Pancreas (tissue), 10 donors: ENCODE results near the gene RGS3. TPM values are rescaled to one million over a fixed set of nuclear protein-coding genes. Genes with fewer than 3 reads are reported as not detected.

Source experiments
- ATAC-seq, 4 donors: fragments of 200-7000 bp; cut with Tn5 transposase; one replicate each; pipeline versions ENCODE4 v1.8.0 to v1.9.1; 2020; ENCODE audit warnings: mild to moderate bottlenecking in 4 of 4, moderate library complexity in 4 of 4
- DNase-seq, 6 donors: peaks; one replicate each; pipeline ENCODE4 v3.0.0-alpha.2; 2020
- FAIRE-seq: peaks from 2 replicates; lab custom pipeline; 2012; peaks lifted over from hg19 to GRCh38; lab: Jason Lieb, UNC
- H3K27ac ChIP-seq, 4 donors: fragments of 200-600 bp; sonication (generic); 1 replicate in 3 of 4; 2 replicates in 1 of 4; pipeline versions ENCODE4 v1.5.0 to v1.8.0; 2020
- H3K27me3 ChIP-seq, 4 donors: fragments of 200-600 bp; one replicate each; pipeline ENCODE4 v1.8.0; 2021
- H3K36me3 ChIP-seq, 3 donors: fragments of 200-600 bp; sonication (generic) in 1 of 3; one replicate each; pipeline versions ENCODE4 v1.5.0 to v1.8.0; 2020 to 2021
- H3K4me1 ChIP-seq, 3 donors: fragments of 200-600 bp; one replicate each; pipeline ENCODE4 v1.8.0; 2021
- H3K4me3 ChIP-seq, 4 donors: fragments of 200-600 bp; sonication (generic) in 2 of 4; one replicate each; pipeline versions ENCODE4 v1.5.0 to v1.8.0; 2020 to 2021
- H3K9me3 ChIP-seq, 4 donors: fragments of 200-600 bp; one replicate each; pipeline ENCODE4 v1.8.0; 2021
- CTCF ChIP-seq, 4 donors: fragments of 200-600 bp; sonication (generic) in 3 of 4; IDR thresholded peaks; one replicate each; pipeline versions ENCODE4 v1.5.0 to v1.8.0; 2021; ENCODE audit warnings: antibody characterized with exemption in 4 of 4
- WGBS, 2 donors: extraction: QIAGEN DNeasy Blood & Tissue Kit; methylation state at CpG; one replicate each; pipeline ENCODE4 v1.1.7; 2013; 5-methylcytosine and 5-hydroxymethylcytosine counted together
- intact Hi-C, 3 donors: fragments of 100-400 bp; cut with DNase I; formaldehyde crosslinking; loops; one replicate each; pipeline versions ENCODE4 v1.11.1 to v1.14.2; 2022
- polyA plus RNA-seq, 2 donors: library from polyadenylated mRNA; stranded (reverse); fragments of 200-250 nt; gene quantifications; one replicate each; pipeline ENCODE4 v1.2.3, GENCODE V29; 2013
- total RNA-seq, 6 donors: library from RNA; stranded (reverse); fragmentation: NEBNext Ultra II Directional in 4 of 6; extraction: Animal tissue kit (Norgen Biotek cat#: 25700) in 4 of 6; gene quantifications; one replicate each; pipeline versions ENCODE4 v1.2.1 to v1.2.4, GENCODE V29; 2021 to 2023
- donor health status: healthy with polysubstance abuse.
- donor health status: DM: no; HTN: no; CAD: no; lungs with moderate emphysema.
- donor health status: DM: no; HTN: no; CAD: no.
- donor health status: control.
- donor health status: control.
- donor health status: Bipolar disorder and iron deficiency.
- donor health status: DM: yes; HTN: yes; CAD: no.
- donor health status: DM: no; HTN: no; CAD: no.
- donor health status: DM: no; HTN: no; CAD: no.
- donor health status: DM: yes; HTN: yes; CAD: no.

The RGS3 gene
- total RNA-seq (10 to 100 TPM; 18.3 to 44.0 (median 28.7) TPM), polyA plus RNA-seq (10 to 100 TPM; 31.6 to 55.3 TPM)

- intact Hi-C loops = no loop called here
- H3K4me3 ChIP-seq = peak within 1 kb of the TSS; percentile 42 to 69 (median 52)
- peak; percentile 74 to 93 (median 80) for DNase-seq
- no peaks in the 10 kb centered on the region for H3K36me3 ChIP-seq
- peak; percentile 92 to 96 (median 94) for ATAC-seq
- H3K4me1 ChIP-seq = peaks cover 5 to 10% (median 9%) of the 10 kb centered on the region in 3 donors
- 9 to 12% methylated on average over 44 to 55 of the region's 55 CpGs for WGBS, 2 donors
- TF ChIP-seq CTCF (IDR thresholded peaks at IDR 0.05) = no peak
- H3K9me3 ChIP-seq = no peaks in the 10 kb centered on the region
- H3K27me3 ChIP-seq = no peaks in the 10 kb centered on the region
- FAIRE-seq = no peak
- H3K27ac ChIP-seq = peak within 1 kb of the TSS; percentile 58 to 93 (median 86)
These were observed at the start of gene RGS3 for GRCh38 chr9:113463418-113464285. Gene RGS3 (plus strand): TSS chr9:113463727. CDS start chr9:113463803, 76 bp downstream.

GRCh38 chr9:113416149-113416721 is 47.3 kb upstream of the RGS3 start:
- no peaks in the 10 kb centered on the region for H3K9me3 ChIP-seq
- intact Hi-C loops = no loop called here
- peak in 2 of 4 donors; percentile 52 to 71 for ATAC-seq
- no peaks in the 10 kb centered on the region for H3K36me3 ChIP-seq
- H3K4me1 ChIP-seq = peaks cover 0 to 3% (median 0%) of the 10 kb centered on the region in 3 donors
- 58 to 60% methylated on average over 3 of the region's 3 CpGs for WGBS, 2 donors
- no peak for FAIRE-seq
- no peak for TF ChIP-seq CTCF (IDR thresholded peaks at IDR 0.05)
- no peak for DNase-seq
- H3K27ac ChIP-seq = peak overlapping the region in 1 of 4 donors; percentile 19
- H3K4me3 ChIP-seq = no peak overlapping the region
- no peaks in the 10 kb centered on the region for H3K27me3 ChIP-seq

GRCh38 chr9:113417370-113417769 is 46.2 kb upstream of the RGS3 start:
- intact Hi-C loops = no loop called here
- Histone ChIP-seq H3K27me3 (no peaks in the 10 kb centered on the region), H3K9me3 (no peaks in the 10 kb centered on the region), H3K4me1 (no peaks in the 10 kb centered on the region), H3K36me3 (no peaks in the 10 kb centered on the region), H3K27ac (no peak overlapping the region), H3K4me3 (no peak overlapping the region)
- ATAC-seq (no peak), FAIRE-seq (no peak), DNase-seq (no peak)
- no peak for TF ChIP-seq CTCF (IDR thresholded peaks at IDR 0.05)
- WGBS, 2 donors = 60 to 79% methylated on average over 4 of the region's 4 CpGs

GRCh38 chr9:113421726-113422125 is 41.8 kb upstream of the RGS3 start:
- Histone ChIP-seq H3K36me3 (no peaks in the 10 kb centered on the region), H3K4me1 (no peaks in the 10 kb centered on the region), H3K27ac (no peak overlapping the region), H3K27me3 (no peaks in the 10 kb centered on the region), H3K9me3 (no peaks in the 10 kb centered on the region), H3K4me3 (no peak overlapping the region)
- FAIRE-seq (no peak), DNase-seq (no peak), ATAC-seq (no peak)
- no peak for TF ChIP-seq CTCF (IDR thresholded peaks at IDR 0.05)
- intact Hi-C loops = no loop called here
- 65 to 66% methylated on average over 3 of the region's 3 CpGs for WGBS, 2 donors
